ENCODE measurements around the gene PDE7B.

Gene PDE7B

GRCh38 chr6:136059308-136059707 lies 207.8 kb downstream of the PDE7B start:
- no peak for DNase-seq (ENCODE audit: insufficient read length, low spot score)
- no peak for FAIRE-seq

- no peak for DNase-seq (ENCODE audit: insufficient read length, low spot score)
- no peak for FAIRE-seq
These were observed 208.6 kb downstream of the PDE7B start for GRCh38 chr6:136060052-136060451.

DNA sequence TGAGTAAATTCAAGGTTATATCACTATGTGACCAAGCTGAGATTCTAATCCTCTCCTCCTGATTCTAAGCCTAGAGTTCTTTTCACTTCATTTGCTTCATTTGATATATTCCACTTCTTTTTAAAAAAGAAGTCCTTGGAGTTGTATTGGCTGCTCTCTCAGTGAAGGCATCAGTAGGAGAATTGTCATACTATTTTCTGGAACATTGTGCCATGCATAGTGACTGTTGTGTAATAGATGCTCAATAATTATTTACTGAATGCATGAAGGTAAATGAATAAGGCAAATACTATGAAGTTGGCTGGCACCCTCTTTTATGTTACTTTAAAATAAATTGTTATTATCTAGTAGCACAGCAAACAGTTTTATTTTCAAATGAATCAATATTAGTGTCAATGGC lies 209.3 kb downstream of the PDE7B start:
- DNase-seq (ENCODE audit: insufficient read length, low spot score) (no peak), FAIRE-seq (no peak)

- no peak for DNase-seq (ENCODE audit: insufficient read length, low spot score)
- FAIRE-seq: no peak
These were observed 210.2 kb downstream of the PDE7B start for GRCh38 chr6:136061701-136062100.

GRCh38 chr6:136063096-136063495 lies 211.6 kb downstream of the PDE7B start:
- DNase-seq (ENCODE audit: insufficient read length, low spot score): no peak
- FAIRE-seq: no peak

GRCh38 chr6:136066005-136066404 lies 214.5 kb downstream of the PDE7B start:
- no peak for FAIRE-seq
- no peak for DNase-seq (ENCODE audit: insufficient read length, low spot score)

DNA sequence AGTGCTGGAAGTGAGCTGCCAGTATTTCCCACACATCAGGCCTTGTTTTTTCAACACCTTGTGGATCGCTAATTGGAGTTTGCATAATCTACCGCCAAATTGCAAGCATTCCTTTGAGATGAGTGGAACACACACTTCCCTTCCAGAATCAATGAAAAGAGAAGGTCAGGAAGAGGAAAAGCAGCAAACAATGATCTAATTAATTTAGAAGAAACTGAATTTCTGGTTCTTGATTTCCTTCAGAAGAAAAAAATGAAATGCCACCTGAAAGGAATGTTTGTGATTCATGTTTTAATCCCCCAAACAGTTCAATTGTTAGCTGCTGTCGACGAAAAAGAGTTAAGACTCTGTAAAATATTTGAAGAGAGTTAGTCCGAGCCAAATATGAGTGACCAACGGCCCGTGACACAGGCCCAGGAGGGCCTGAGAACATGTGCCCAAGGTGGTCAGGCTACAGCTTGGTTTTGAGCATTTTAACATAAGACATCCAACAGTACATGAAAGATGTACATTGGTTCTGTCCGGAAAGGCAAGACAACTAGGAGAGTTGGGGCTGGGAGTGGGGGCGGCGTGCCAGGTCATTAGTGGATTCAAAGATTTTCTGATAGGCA lies 216.3 kb downstream of the PDE7B start:
- FAIRE-seq (no peak), DNase-seq (ENCODE audit: insufficient read length, low spot score) (no peak)

- FAIRE-seq (no peak), DNase-seq (ENCODE audit: insufficient read length, low spot score) (no peak)
These were observed 217.6 kb downstream of the PDE7B start for GRCh38 chr6:136069119-136069518.

GRCh38 chr6:136070815-136071214 lies 219.3 kb downstream of the PDE7B start:
- no peak for DNase-seq (ENCODE audit: insufficient read length, low spot score)
- no peak for FAIRE-seq

DNA sequence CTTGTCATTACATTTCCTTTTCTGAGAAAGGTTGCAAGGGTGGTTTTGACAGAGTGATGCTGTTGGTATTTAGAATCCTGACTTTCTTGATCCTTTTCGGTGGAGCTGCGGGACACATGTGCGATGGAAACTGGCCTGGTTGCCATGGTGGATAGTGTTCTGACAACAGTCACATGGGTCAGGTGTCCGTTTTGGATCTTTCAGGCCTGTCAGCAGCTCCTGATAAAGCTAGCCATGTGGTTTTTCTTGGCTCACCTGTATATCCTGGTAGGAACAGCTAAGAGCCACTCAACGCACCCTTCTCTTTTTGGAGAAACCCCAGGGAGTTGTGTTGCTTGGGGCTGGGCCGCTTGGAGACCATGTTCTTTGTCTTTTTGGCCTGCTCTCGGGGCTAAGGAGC lies 221.2 kb downstream of the PDE7B start:
- DNase-seq (ENCODE audit: insufficient read length, low spot score): no peak
- no peak for FAIRE-seq

GRCh38 chr6:136073216-136073615 lies 221.7 kb downstream of the PDE7B start:
- FAIRE-seq: no peak
- DNase-seq (ENCODE audit: insufficient read length, low spot score): no peak

DNA sequence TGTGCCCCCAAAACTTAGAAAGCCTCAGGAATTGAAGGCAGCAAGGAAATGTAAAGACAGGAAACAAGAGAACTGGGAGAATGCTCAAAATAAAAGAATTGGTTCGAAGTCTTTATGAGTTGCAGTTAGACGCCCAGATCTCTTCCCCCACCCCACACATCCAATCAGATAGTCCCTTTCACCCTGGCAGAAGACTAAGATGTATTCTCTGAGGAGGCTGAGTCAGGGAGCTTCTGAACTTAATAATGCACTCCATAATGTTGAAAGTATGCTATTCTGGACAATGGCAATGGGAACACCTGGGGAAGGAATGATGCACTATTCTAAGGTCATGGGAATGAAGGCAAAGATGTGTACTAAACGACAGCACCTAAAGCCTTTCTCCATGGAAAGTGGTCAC lies 225.0 kb downstream of the PDE7B start:
- no peak for DNase-seq (ENCODE audit: insufficient read length, low spot score)
- no peak for FAIRE-seq

- FAIRE-seq (no peak), DNase-seq (ENCODE audit: insufficient read length, low spot score) (no peak)
These were observed 226.5 kb downstream of the PDE7B start for GRCh38 chr6:136077834-136078576.

DNA sequence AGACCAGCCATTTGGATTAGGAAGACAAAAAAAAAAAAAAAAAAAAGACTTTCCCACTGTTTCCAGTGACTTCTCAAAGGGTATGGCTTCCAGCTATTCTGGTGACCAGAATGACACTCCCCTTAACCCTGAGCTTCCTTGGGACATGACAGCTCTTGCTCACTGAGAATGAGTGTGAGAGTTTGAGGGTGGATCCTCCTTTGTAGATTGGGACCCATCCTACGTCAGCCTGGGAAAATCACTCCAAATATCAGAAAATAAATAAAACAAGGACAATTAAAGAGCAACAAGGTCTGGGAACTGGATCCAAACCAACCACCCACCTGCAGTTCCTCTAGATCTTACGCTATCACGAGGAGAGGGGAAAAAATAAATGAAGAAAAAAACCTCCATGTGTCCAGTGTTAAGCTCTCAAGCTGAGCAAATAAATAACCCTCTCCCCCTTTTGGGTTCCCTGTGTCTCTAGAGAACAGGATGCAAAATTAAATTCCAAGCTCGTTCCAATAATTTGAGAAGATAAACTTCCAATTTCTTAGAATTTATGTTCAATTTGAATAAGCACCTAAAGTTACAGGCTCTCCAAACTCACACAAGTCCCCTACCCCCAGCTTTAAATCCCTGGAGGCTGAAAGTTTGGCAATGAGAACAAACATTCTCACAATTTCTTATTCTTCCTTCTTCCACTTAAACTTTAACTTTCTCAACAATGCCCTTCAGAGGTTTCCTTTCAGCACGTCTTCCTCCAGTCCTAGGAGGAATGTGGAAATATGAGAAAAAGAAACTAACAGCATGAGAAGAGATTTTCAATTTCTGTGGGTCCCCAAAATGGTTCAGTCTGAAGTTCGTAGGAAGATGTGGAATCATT lies 228.4 kb downstream of the PDE7B start:
- FAIRE-seq (no peak), DNase-seq (ENCODE audit: insufficient read length, low spot score) (no peak)

DNA sequence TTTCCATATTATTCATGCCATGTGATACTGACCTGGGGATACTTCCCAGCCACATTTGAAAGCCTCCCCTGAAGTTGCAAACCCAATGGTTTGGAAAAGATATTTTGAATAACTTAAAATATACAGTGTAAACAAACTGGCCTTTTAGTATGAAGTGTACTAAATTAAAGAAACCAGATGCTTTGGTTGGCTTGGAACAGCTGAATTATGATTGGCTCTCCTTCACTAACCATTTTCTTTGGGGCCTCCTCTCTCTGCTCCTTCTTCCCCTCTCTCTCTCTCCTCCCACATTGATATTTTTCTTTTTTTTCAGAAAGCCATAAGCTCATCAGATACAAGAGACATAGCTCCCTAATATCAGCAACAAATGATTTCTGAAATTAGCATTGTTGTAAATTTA lies 232.0 kb downstream of the PDE7B start:
- FAIRE-seq (no peak), DNase-seq (ENCODE audit: insufficient read length, low spot score) (no peak)

GRCh38 chr6:136084403-136084802 lies 232.9 kb downstream of the PDE7B start:
- FAIRE-seq (no peak), DNase-seq (ENCODE audit: insufficient read length, low spot score) (no peak)

- DNase-seq (ENCODE audit: insufficient read length, low spot score) (no peak), FAIRE-seq (no peak)
These were observed 234.0 kb downstream of the PDE7B start for GRCh38 chr6:136085370-136086115.

DNA sequence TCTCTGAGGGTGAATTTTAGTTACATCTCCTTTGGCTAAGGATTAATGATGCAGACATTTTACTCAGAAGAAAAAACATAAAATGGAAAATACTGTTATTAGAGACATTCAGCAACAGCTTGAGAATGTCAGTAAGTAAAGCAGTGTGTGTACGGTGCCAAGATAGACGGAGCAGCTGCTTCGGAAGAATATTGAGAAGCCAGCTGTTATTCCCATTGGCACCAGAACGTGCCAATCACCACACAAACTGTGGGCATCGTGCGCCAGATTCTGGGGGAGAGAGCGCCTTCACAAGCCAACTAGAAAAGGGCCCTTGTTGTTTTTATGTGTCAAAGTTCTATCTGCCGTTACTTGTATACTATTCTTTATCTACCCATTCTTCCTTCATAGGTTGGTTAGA lies 235.2 kb downstream of the PDE7B start:
- FAIRE-seq: no peak

DNA sequence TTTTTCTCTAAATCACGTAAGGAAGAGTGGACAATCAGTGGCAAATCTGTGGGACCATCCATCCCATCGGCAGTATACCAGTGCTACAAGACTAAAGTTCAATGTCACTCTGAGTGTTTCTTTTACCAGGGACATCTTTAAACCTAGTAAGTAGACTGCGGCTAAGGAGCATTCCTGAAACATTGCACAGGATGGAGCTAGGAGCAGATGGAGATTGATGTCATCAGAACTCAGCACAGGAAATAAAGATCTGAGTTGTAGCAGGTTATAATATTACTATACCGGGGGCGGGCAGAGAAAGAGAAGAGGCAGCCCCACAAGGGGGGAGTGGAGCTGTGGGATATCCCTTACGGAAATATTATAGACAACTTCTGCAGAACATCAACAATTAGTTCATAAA lies 236.5 kb downstream of the PDE7B start:
- no peak for DNase-seq (ENCODE audit: insufficient read length, low spot score)
- no peak for FAIRE-seq

More for the DNA sequence above, 235.2 kb downstream of the PDE7B start:
- DNase-seq (ENCODE audit: insufficient read length, low spot score): no peak

- no peak for DNase-seq (ENCODE audit: insufficient read length, low spot score)
- FAIRE-seq: no peak
These were observed 237.2 kb downstream of the PDE7B start for GRCh38 chr6:136088693-136089092.

DNA sequence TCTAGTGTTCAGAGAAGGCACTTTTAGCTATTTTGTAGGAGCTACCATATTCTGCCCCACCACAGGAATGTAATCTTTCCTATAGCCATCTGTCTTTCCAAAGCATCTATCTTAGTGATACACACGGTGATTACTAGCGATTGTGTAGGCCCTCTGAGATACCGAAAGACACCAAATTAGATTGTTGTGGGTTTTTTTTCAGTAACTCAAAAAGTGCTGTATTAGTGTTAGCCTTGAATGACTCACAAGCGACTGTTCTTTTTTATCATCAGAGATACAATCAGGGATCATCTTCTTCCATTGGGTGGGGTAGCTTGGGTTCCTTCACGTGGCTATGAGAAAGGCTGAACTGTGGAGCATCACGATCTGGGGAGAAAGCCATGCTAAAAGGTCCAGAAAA lies 238.4 kb downstream of the PDE7B start:
- DNase-seq (ENCODE audit: insufficient read length, low spot score): no peak
- FAIRE-seq: no peak
